ENCODE data around the gene ATP9B.
"Not testable (repeated sequence)": the region's sequence is repeated elsewhere in the genome, so short reads cannot be mapped to it uniquely, and the experiment has no call there.

The ATP9B gene

GRCh38 chr18:79326413-79327198 lies 257.4 kb downstream of the ATP9B start:
- H3F3A ChIP-seq (ENCODE audit: insufficient read depth, low read length): no peaks in the 10 kb centered on the region
- no peak overlapping the region for H3K4me3 ChIP-seq (ENCODE audit: low read length)
- H3K9me2 ChIP-seq (replicated peaks; ENCODE audit: insufficient read depth, low read length): no peaks in the 10 kb centered on the region
- H4K20me1 ChIP-seq (ENCODE audit: insufficient read depth, low read length): no peaks in the 10 kb centered on the region
- 0 out of 2 replicates have a peak, but pooled peaks cover 3% of the 10 kb centered on the region for H3K36me3 ChIP-seq (replicated peaks; ENCODE audit: insufficient read depth, low read length)
- no peak for DNase-seq
- no peaks in the 10 kb centered on the region for H3K4me1 ChIP-seq (ENCODE audit: low read length)
- H3K9me3 ChIP-seq (replicated peaks; ENCODE audit: insufficient read depth, low read length): no peaks in the 10 kb centered on the region
- no peaks in the 10 kb centered on the region for H3K79me2 ChIP-seq (ENCODE audit: low read length)
- H3K4me2 ChIP-seq (ENCODE audit: low read depth, low read length): no peak overlapping the region
- H3K27me3 ChIP-seq (replicated peaks; ENCODE audit: insufficient read depth, low read length): no peaks in the 10 kb centered on the region
- TF ChIP-seq EZH2 (optimal IDR thresholded peaks at IDR 0.05; ENCODE audit: low read depth, low read length): no peak
- TF ChIP-seq CTCF (IDR thresholded peaks at IDR 0.05; ENCODE audit: low read length): no peak
- H3K27ac ChIP-seq (ENCODE audit: low read length): no peak overlapping the region
- no peak overlapping the region for H2AFZ ChIP-seq (ENCODE audit: low read length)
- H3K9ac ChIP-seq (ENCODE audit: low read length): no peak overlapping the region

- Histone ChIP-seq H3K27me3 (replicated peaks; ENCODE audit: insufficient read depth, low read length) (no peaks in the 10 kb centered on the region), H3K9me2 (replicated peaks; ENCODE audit: insufficient read depth, low read length) (no peaks in the 10 kb centered on the region), H3F3A (ENCODE audit: insufficient read depth, low read length) (no peaks in the 10 kb centered on the region), H3K4me1 (ENCODE audit: low read length) (no peaks in the 10 kb centered on the region), H3K27ac (ENCODE audit: low read length) (no peak overlapping the region), H3K36me3 (replicated peaks; ENCODE audit: insufficient read depth, low read length) (0 out of 2 replicates have a peak, but pooled peaks cover 3% of the 10 kb centered on the region), H2AFZ (ENCODE audit: low read length) (no peak overlapping the region), H3K4me3 (ENCODE audit: low read length) (no peak overlapping the region), H3K79me2 (ENCODE audit: low read length) (no peaks in the 10 kb centered on the region), H3K4me2 (ENCODE audit: low read depth, low read length) (no peak overlapping the region), H3K9me3 (replicated peaks; ENCODE audit: insufficient read depth, low read length) (no peaks in the 10 kb centered on the region), H3K9ac (ENCODE audit: low read length) (no peak overlapping the region), H4K20me1 (ENCODE audit: insufficient read depth, low read length) (no peaks in the 10 kb centered on the region)
- TF ChIP-seq EZH2phosphoT487 (IDR thresholded peaks at IDR 0.05; ENCODE audit: low read length) (no peak), EZH2 (optimal IDR thresholded peaks at IDR 0.05; ENCODE audit: low read depth, low read length) (no peak), CTCF (IDR thresholded peaks at IDR 0.05; ENCODE audit: low read length) (no peak)
- no peak for DNase-seq
Measured at GRCh38 chr18:79327199-79327721, 258.1 kb downstream of the ATP9B start.

- not testable (repeated sequence) for H3K79me2 ChIP-seq (ENCODE audit: low read length); H3F3A ChIP-seq (ENCODE audit: insufficient read depth, low read length); H2AFZ ChIP-seq (ENCODE audit: low read length); H3K27ac ChIP-seq (ENCODE audit: low read length); H3K4me2 ChIP-seq (ENCODE audit: low read depth, low read length); H3K9ac ChIP-seq (ENCODE audit: low read length); H4K20me1 ChIP-seq (ENCODE audit: insufficient read depth, low read length); H3K27me3 ChIP-seq (replicated peaks; ENCODE audit: insufficient read depth, low read length); H3K4me1 ChIP-seq (ENCODE audit: low read length); H3K9me3 ChIP-seq (replicated peaks; ENCODE audit: insufficient read depth, low read length); DNase-seq; H3K9me2 ChIP-seq (replicated peaks; ENCODE audit: insufficient read depth, low read length); H3K36me3 ChIP-seq (replicated peaks; ENCODE audit: insufficient read depth, low read length); H3K4me3 ChIP-seq (ENCODE audit: low read length)
Measured at GRCh38 chr18:79327915-79328314, 258.7 kb downstream of the ATP9B start.

GRCh38 chr18:79328887-79329286 lies 259.7 kb downstream of the ATP9B start:
- Histone ChIP-seq H3K4me3 (ENCODE audit: low read length) (no peak overlapping the region), H3K4me2 (ENCODE audit: low read depth, low read length) (no peak overlapping the region), H3K4me1 (ENCODE audit: low read length) (no peaks in the 10 kb centered on the region), H3K9ac (ENCODE audit: low read length) (no peak overlapping the region), H3K36me3 (replicated peaks; ENCODE audit: insufficient read depth, low read length) (0 out of 2 replicates have a peak, but pooled peaks cover 3% of the 10 kb centered on the region), H2AFZ (ENCODE audit: low read length) (no peak overlapping the region), H3K27ac (ENCODE audit: low read length) (no peak overlapping the region), H3K9me2 (replicated peaks; ENCODE audit: insufficient read depth, low read length) (no peaks in the 10 kb centered on the region), H3K79me2 (ENCODE audit: low read length) (no peaks in the 10 kb centered on the region), H3F3A (ENCODE audit: insufficient read depth, low read length) (no peaks in the 10 kb centered on the region), H4K20me1 (ENCODE audit: insufficient read depth, low read length) (no peaks in the 10 kb centered on the region), H3K27me3 (replicated peaks; ENCODE audit: insufficient read depth, low read length) (no peaks in the 10 kb centered on the region), H3K9me3 (replicated peaks; ENCODE audit: insufficient read depth, low read length) (no peaks in the 10 kb centered on the region)
- no peak for TF ChIP-seq EZH2phosphoT487 (IDR thresholded peaks at IDR 0.05; ENCODE audit: low read length)
- TF ChIP-seq CTCF (IDR thresholded peaks at IDR 0.05; ENCODE audit: low read length): no peak
- TF ChIP-seq EZH2 (optimal IDR thresholded peaks at IDR 0.05; ENCODE audit: low read depth, low read length): no peak
- no peak for DNase-seq

All from MM.1S (cell line).